Inferior parietal cortex (tissue), 1 donor: ENCODE results near the gene MARCHF2.

ENCODE experiments used
- DNase-seq: peaks from one replicate; pipeline ENCODE4 v3.0.0-alpha.2; 2016; ENCODE audit errors: extremely low spot score

Gene MARCHF2

DNA sequence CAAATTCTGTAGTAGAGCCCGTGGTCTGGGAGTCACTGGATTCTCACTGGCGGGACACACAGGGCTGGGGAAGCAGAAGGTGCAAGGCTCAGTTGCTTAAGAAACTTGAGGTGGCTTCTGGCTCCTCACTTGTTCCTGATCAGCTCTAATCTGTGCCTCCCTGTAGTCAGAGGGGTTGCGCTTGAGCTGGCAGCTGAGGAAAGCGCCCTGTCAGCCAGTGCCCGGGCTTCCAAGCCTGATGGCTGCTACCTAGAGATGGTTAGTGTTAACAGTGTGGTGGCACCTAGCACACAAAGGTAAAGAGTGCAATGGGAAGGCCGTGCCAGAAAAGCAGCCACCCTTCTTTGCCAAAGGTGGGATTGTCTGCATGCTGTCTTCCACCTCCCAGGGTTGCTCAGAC, 40.5 kb downstream of the MARCHF2 start:
- DNase-seq, result no peak

DNA sequence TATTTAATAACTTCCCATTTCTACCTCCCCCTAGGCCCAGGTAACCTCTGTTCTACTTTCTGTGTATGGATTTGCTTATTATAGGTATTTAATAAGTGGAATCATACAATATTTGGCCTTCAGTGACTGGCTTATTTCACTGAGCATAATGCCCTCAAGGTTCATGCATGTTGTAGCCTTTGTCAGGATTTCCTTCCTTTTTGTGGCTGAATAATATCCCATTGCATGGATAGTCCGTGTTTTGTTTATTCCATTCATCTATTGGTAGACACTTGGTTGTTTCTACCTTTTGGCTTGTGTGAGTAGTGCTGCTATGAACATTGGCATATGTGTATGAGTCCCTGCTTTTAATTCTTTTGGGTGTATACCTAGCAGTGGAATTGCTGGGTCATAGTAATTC, 41.1 kb downstream of the MARCHF2 start:
- DNase-seq, result no peak

DNA sequence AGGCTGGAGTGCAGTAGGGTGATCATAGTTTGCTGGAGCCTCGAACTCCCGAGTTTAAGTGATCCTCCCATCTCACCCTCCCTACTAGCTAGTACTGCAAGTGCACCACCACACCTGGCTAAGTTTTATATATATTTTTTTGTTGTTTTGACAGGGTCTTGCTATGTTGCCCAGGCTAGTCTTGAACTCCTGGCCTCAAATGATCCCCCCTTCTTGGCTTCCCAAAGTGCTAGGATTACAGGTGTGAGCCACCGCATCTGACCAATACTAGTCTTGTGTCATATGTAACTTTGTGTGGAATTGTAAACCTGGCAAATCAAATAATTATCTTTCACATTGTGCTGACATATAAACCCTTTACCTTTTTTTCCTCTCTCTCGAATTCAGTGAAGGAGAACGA, 41.9 kb downstream of the MARCHF2 start:
- DNase-seq, result no peak

DNA sequence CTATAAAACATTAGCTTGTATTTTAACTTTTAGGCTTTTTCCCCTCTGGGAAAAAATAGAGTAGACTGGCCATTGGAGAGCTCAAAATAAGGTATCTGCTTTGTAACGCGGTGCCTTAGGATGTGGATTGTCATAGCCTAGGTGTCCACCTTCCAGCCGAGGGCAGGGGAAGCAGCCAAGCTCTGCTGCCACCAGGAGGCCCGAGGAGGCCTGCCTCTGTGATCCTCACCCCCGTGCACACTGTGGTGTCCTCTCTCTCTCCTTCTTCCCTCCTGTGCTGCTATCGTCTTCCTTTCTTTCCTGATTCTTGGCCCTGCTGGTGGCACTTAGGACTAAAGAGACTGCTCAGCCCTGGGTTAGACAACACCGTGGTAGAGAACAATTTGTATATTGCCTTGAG, 43.0 kb downstream of the MARCHF2 start:
- no peak for DNase-seq

DNA sequence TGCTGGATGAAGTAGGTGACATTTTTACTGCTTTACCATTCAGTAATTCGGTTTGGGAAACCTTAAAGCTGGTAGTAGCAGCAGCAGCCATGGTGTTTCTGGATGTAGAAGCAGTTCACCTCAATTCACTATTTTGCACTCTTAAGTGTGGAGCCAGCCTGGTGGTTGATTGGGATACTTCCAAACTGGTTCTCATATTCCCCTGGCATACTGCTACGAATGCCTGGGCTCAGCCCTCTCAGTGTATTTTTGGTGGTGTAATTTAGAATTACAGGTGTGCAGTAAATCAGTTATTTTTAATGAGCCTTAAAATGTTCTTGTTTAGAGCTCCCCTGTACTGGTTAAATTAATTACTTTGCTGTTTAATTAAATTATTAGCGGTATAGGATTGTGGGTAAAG, 44.1 kb downstream of the MARCHF2 start:
- DNase-seq, result no peak

DNA sequence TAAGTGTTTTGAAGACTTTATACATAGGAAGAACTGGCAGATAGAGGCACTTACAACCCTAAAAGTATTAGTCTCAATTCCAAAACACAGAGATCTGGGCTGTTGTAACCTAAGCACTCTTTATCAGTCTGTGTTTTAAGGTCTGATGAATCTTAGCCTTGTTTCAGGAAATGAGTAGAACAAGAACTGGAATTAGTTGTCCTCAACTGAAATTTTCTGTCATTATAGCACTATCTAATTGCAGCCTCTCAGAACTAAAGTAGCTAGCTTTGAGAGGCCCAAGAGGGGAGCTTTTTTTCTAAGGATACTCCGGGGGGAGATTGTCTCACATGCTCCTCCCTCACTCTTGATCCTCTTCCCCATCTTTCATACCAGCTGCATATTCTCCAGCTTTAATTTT, 44.7 kb downstream of the MARCHF2 start:
- DNase-seq, result no peak

DNA sequence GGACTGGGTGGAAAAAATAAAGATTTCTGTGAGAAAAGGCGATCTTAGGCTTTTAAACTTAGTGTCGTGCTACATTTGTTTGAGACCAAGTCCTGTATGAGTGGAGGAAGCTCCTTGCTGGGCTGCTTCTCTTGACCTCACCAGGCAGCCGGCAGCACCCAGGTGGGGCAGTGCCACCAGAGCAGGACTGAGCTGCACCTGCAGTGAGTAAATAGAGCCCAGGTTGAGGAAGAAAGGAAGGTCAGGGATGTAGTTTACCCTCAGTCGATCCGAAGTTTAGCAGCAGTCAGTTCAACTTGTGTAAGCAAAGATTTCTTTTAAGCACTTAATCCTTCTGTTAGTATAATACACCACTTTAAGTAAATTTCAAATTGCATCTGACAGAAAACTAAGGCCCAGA, 45.3 kb downstream of the MARCHF2 start:
- no peak for DNase-seq

DNA sequence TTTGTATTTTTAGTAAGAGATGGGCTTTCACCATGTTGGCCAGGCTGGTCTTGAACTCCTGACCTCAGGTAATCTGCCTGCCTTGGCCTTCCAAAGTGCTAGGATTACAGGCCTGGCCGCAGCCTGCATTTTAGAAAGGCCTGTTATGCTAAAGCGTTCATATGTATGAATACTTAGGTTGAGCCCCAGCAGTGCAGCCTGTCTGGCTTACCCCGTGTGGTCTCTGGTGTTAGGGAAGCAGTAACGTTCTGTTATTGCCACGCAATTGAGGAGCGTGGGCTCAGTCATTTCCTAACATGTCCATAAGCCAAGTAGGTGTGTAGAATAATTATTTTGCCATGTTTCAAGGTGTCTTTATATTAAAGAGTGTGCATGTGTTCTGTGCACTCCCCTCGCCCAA, 46.0 kb downstream of the MARCHF2 start:
- DNase-seq, result no peak

DNA sequence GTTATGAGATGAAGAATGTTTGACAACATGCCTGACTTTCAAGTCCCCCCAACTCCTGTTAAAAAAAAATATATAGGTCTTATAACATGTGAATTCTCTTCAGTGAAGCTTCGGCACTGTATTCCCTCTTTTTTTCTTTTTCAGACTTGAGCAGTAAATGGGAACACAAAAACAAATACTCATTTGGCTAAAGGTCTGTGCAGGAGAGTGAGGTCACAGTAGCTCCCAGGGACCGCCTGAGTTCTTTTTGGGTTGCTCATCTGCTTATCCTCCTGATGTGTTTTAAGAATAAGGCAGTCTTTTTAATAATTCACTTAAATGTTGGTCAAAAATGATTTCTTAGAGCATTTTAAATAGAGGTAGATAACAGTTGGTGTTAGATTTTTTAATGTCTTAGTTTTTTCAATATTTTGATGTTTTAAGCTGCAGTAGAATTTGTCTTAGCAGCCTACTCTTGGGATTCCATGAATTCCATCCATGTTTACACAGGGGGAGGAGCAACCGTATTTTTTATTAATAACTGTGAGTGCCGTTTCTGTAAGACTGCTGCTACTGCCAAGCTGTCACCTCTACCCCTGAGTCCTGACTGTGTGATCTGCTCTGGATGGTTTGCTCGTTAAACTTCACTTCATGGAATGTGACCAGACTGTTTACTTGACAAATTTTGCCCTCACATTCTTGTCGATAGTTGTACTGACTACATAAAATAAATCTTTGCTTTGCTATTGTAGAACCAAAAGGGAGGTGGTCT, 46.6 kb downstream of the MARCHF2 start:
- no peak for DNase-seq

DNA sequence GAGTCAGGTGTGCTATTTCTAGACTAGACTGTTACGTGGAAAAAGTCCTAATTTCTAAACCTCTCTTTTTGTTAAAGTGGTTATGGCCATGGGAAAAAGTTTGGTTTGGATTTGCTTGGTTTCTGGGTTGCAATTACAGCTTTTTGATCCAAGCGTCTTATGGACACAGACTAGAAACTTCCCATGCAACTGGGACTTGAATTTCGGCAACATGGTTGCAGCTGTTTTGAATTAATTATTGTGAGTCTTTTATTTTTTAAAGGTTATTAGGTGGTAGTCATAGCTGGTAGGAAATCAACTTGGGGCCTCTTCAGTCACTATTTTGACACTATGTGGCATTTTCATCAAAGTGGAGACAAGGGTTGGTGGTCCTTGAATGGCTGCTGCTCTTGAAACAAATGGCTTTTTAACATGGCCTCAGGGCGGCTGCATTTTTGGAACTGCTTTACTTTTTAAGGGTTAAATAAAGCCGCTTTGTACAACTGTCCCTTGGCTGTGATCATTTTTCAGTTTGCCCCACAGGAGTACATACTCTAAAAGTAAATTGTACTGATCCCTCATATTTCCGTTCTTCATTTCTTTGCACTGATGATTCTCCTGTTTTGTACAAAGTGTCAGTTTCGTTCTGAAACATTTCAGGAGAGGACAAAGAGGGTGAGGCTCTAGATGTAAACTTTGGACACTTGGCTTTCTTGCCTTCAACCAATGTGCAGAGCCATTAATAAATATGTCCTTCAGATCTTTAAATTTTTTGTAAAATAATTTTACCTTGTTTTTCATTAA, 47.6 kb downstream of the MARCHF2 start:
- DNase-seq, result no peak

DNA sequence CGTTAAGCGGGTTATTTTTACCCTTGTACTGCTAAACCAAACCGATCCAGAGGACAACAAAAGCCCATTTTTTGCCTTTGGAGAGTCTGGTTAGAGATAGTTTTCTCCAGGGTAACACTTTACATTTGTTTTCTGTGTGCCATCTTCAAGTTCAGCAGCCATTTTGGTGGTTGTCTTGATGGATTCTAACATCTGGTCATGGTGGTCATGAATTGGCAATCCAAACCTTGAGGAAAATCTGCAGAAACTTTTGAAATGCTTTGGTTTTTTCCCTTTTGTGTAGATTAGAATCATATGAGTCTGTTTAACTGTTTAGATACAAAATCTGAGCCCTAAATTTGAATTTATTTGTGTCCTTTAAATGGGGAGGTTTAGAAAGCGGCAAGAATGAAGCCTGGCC, 48.3 kb downstream of the MARCHF2 start:
- no peak for DNase-seq

DNA sequence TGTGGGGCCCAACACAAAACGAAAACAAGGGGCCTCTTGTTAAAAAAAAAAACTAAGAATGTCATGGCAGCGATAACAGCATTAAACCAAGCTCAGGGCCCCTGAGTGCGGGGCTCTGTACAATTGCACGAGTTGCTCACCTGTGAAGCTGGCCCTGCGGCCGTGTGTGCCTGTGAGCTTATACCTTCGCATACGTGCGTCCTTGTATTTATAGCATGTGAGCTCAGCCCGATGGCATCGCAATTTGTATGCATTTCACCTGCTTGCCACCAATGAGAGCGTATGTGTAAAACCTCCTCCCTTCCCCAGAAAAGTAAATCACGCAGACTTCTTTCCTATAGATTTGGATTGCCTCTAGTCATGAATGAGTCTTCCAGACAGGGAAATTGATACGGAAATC, 48.8 kb downstream of the MARCHF2 start:
- no peak for DNase-seq

DNA sequence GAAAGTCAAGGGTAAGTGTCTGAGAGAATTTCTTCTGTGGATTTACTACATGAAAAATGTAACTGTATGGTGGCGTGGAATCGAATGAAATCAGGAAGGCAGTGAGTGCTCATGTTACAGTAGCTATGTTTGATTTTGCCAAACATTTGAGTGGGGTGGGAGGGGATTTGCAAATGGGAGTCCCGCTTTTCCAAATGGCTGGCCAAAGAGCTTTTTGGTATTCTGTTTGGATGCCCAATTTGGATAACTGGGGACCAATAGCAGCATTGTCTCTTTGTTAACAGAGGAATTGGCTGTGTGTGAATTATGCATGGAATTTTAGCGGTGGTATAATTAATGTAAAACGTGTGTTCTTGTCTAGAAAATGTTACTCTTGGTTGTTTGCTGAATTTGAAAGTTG, 49.5 kb downstream of the MARCHF2 start:
- no peak for DNase-seq

DNA sequence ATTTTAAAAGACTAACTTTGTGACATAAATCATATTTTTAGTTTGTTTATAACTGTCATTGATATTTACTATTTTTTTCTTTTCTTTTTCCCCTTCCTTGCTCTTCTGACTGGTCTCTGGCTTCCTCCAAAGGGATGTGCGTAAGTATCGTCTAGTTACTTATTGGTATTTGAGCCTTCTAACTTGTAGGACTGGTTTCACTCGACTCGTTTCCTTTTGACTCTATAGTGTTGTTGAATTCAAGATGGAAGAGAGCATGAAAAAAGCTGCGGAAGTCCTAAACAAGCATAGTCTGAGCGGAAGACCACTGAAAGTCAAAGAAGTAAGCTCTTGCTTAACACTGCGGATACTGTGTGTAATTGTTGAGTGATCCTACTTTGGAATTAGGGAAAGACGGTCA, 50.3 kb downstream of the MARCHF2 start:
- no peak for DNase-seq

DNA sequence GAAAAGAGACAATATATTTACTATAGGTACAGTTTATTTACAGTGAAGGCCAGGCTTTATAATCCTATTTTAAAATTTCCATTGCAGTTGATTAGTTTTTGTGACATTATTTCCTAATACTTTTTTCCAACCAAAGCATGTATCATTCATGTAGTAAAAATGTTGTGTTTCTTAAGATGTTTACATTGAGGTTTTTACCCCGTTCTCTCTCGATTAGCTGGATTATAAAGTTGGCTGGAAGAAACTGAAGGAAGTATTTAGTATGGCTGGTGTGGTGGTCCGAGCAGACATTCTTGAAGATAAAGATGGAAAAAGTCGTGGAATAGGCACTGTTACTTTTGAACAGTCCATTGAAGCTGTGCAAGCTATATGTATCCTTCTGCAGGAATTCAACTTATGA, 52.9 kb downstream of the MARCHF2 start:
- DNase-seq, result no peak

DNA sequence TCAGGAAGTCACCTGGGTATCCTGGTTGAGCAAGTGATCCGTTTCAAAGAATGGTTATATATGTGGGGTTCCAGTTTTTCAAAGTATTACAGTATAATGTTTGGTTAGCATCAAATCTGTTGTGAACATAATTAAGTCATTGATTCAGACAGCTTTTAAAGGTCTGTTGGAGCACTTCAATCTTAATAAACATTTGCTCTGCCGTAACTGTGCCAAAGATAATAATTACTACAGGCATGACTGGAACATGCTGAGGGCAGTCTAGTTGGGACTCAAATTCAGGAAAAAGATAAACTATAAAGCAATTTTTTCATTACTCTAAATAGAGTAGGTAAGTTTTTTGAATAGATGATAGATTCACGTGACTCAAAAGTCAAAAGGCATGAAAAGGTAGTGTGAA, 55.0 kb downstream of the MARCHF2 start:
- no peak for DNase-seq

DNA sequence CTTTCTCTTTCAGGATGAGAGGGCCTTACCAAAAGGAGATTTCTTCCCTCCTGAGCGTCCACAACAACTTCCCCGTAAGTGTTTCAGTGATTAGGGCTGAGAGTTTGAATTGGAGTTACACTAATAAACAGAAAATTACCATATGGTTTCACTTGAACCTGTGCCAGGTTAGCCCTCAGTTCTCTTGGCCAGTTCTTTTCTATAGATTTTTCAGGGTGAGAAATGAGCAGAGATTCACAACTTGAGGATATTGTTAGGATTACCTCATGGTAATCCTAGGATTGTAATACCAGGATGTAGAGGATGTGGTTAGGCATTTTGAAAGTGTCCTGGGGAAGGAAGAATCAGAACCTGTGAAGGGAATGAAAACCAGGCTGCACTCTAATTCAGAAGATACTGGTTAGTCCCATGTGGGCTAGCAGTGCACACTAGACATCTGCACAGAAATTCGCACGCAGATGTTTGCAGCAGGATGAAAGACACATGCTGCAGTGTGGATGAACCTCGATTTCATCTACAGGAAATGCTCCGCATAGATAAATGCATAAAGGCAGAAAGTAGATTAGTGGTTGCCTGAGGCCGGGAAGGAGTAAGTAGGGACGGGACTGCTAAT, 55.8 kb downstream of the MARCHF2 start:
- DNase-seq, result no peak

DNA sequence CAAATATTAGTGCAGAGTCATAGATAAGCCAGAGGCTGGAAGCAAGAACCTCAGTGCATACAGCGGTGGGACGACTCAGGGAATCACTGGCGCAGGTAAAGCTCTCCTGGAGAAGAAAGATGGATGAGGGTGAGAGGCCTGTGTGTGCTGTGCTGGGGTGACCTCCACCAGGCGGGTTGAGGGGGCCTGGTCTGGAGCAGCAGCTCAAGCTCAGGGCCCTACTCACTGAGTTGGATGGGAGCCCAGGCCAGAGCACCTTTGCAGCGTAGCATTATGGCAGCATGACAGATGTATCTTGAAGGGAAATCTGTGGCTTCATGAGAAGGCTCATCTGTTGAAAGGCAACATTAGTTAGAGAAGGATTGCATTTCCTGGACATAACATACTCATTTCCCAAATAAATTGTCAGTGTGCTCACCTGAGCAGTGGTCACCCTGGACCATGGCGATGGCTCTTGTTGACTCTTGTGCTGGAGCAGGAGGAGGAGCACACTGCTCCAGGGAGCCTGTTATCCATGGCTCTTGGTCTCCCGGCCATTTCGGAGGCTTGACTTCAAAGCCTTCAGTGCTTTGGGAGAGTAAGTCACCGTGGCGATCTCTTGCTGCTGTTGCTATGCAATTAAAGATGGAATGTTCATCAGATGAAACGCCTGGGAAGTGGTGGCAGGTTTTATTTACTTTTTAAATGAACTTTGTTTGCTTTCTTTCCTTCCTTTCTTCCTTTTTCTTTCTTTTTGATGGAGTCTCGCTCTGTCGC, 56.7 kb downstream of the MARCHF2 start:
- DNase-seq, result no peak

DNA sequence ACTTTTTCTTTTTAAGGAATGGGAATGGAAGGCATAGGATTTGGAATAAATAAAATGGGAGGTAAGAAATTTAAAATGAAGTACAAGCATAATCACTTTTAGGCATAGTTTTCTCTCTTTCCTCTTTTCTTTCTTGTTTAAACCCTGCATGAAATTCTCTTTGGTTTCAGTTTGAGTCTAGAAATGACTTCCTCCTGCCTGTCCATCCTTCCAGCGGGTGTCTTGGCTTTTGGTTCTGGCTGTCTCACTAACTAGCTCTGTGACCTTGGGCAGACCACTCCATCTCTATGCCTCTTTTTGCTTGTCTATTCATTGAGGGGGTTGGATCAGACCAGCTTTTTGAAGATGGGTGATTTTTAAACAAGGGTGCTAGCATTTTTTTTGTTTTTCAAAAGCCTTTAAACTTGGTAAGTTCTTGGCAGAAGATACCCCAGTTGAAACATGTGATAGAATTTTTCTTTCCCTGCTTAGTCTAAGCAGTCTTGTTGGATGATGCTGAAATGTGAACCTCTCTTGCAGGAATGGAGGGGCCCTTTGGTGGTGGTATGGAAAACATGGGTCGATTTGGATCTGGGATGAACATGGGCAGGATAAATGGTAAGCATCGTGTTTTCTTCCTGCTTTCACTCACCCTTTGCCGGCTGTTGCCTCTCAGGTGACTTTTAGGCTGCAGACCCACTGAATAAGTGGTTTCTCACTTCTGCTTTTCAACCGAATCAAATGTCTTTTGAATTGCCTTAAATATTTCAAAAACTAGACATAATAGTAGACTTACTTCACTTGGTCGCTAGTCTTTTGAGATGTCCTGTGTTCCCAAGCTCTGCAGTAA, 60.8 kb downstream of the MARCHF2 start:
- no peak for DNase-seq

DNA sequence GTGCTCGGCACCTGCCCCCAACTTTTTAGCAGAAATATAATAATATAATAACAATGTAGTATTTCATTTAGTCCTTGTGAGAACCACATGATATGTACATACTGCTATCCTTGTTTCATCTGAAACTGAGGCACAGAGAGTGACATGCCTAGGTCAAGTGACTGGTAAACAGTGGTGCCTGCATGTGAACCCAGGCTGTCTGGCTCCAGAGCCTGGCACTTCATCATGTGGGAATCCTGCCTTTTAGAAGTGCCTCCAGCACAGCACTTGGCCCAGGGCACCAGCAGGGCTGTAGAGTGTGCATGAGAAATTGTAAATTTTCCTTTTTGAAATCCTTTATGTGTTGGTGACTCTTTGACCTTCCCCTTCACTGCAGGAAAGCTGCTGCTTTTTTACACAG, 61.9 kb downstream of the MARCHF2 start:
- DNase-seq, result no peak

DNA sequence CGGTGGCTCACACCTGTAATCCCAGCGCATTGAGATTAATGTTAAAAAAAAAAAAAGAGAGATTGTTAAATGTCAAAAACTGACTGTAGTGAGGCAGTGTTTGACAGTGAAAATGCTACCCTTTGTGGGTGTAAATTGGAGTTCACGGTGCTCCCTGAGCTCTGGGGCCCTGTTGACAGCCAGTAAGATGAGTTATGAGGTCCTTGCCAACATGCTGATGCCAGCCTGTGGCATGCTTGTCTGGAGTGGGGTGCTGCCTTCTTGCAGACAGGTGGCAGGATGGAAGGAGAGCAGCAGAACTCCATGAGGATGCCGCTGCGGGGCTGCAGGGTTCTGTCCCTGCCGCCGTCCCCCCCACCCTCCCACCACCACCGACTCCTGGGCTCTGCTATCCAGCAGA, 63.4 kb downstream of the MARCHF2 start:
- DNase-seq, result no peak
